ENCODE results near the gene ADH1C. TPM values are rescaled to one million over a fixed set of nuclear protein-coding genes. Genes with fewer than 3 reads are reported as not detected.

Gene ADH1C
- total RNA-seq (2021; ENCODE audit: unreplicated experiment) (not detected), Bru-seq, nascent RNA (not detected), BruChase-seq, experiment 1, labeled RNA remaining after a 2-hour chase (not detected), BruChase-seq, experiment 2, labeled RNA remaining after a 6-hour chase (not detected)
- not detected for polyA plus RNA-seq (2012; ENCODE audit: insufficient read length)
- long read RNA-seq, result 0 reads

DNA sequence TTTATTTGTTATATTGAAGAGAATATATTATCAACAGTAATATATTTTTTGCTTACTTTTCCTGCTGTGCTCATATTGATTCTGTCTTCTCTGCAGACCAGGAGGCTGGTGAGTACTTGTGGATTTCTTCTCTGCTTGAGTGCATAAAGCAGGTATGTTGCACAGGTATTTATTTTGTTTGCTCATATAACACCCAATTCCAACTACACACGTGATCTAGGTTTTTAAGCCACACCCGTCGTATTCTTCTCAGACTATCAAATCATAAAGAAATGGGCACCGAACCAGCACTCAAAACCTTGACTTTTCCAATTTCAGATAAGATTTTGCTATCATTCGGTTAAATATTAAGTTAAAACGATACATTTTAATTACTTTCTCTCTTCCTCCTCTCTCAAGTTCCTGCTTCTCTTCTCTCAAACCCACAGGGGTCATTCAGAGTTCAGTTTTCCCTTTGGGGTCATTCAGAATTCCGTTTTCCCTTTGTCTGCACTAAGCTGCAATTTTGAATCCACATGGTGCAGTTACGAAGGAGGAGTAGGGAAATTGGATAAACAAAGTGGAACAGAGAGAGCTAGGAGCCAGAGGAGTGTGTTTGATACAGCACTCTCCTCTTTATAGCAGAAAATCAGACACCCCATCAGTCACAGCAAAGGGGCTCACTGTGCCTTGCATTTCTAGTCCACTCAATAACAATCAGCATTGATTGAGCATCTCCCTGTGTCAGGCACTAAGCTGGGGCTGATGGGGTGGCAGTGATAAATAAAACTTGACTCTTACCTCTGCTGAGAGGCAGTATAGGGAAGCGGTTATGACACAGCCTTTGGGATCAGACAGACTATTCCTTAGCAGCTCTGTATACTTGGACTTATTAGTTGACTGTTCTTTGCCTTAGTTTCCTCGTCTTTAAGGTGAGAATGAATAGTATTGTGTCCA is at the start of gene ADH1C:
Gene ADH1C, minus strand, starts transcription at position 145 of the 936 bp plus-strand sequence. Its CDS starts 71 bp downstream, at position 74.
- Histone ChIP-seq H3K36me3 (ENCODE audit: control insufficient read depth, insufficient read depth, low read length) (no peaks in the 10 kb centered on the region), H3K9me3 (ENCODE audit: control insufficient read depth, insufficient read depth, low read depth, low read length) (no peaks in the 10 kb centered on the region), H3K4me3 (ENCODE audit: low read depth in 2 of 2, low read length in 2 of 2) (no peak within 1 kb of the TSS), H3K4me1 (ENCODE audit: control insufficient read depth, insufficient read depth, low read length) (no peaks in the 10 kb centered on the region), H3K27ac (ENCODE audit: low read length) (no peak within 1 kb of the TSS), H3K27me3 (ENCODE audit: control insufficient read depth, insufficient read depth, low read length) (no peaks in the 10 kb centered on the region)
- ATAC-seq, result no peak
- no TSS peak for BruUV-seq (replicated peaks)
- CTCF ChIA-PET, result no interaction called here
- intact Hi-C loops (cut with micrococcal nuclease; ENCODE audit: unreplicated experiment), result no loop called here
- no peak for DNase-seq (ENCODE audit: low read depth, low spot score)
- POLR2A ChIA-PET, result no interaction called here
- in situ Hi-C loops (cut with HindIII; ENCODE audit: low pct_unique_long_range_greater_than_20kb, low sequenced_read_pairs), result no loop called here
- TF ChIP-seq POLR2AphosphoS5 (IDR thresholded peaks at IDR 0.05; ENCODE audit: low read depth, low read length), result no peak
- TF ChIP-seq SIN3A (IDR thresholded peaks at IDR 0.05; ENCODE audit: borderline replicate concordance, insufficient read depth, low read depth, low read length), result no peak
- TF ChIP-seq, protein P1, sequence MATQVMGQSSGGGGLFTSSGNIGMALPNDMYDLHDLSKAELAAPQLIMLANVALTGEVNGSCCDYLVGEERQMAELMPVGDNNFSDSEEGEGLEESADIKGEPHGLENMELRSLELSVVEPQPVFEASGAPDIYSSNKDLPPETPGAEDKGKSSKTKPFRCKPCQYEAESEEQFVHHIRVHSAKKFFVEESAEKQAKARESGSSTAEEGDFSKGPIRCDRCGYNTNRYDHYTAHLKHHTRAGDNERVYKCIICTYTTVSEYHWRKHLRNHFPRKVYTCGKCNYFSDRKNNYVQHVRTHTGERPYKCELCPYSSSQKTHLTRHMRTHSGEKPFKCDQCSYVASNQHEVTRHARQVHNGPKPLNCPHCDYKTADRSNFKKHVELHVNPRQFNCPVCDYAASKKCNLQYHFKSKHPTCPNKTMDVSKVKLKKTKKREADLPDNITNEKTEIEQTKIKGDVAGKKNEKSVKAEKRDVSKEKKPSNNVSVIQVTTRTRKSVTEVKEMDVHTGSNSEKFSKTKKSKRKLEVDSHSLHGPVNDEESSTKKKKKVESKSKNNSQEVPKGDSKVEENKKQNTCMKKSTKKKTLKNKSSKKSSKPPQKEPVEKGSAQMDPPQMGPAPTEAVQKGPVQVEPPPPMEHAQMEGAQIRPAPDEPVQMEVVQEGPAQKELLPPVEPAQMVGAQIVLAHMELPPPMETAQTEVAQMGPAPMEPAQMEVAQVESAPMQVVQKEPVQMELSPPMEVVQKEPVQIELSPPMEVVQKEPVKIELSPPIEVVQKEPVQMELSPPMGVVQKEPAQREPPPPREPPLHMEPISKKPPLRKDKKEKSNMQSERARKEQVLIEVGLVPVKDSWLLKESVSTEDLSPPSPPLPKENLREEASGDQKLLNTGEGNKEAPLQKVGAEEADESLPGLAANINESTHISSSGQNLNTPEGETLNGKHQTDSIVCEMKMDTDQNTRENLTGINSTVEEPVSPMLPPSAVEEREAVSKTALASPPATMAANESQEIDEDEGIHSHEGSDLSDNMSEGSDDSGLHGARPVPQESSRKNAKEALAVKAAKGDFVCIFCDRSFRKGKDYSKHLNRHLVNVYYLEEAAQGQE (IDR thresholded peaks at IDR 0.05; ENCODE audit: insufficient read depth in 1 of 2, low read depth in 2 of 2, low read length in 1 of 2), result no peak
- TF ChIP-seq, protein P2, sequence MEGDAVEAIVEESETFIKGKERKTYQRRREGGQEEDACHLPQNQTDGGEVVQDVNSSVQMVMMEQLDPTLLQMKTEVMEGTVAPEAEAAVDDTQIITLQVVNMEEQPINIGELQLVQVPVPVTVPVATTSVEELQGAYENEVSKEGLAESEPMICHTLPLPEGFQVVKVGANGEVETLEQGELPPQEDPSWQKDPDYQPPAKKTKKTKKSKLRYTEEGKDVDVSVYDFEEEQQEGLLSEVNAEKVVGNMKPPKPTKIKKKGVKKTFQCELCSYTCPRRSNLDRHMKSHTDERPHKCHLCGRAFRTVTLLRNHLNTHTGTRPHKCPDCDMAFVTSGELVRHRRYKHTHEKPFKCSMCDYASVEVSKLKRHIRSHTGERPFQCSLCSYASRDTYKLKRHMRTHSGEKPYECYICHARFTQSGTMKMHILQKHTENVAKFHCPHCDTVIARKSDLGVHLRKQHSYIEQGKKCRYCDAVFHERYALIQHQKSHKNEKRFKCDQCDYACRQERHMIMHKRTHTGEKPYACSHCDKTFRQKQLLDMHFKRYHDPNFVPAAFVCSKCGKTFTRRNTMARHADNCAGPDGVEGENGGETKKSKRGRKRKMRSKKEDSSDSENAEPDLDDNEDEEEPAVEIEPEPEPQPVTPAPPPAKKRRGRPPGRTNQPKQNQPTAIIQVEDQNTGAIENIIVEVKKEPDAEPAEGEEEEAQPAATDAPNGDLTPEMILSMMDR (IDR thresholded peaks at IDR 0.05), result no peak
- TF ChIP-seq TCF7L2 (IDR thresholded peaks at IDR 0.05; ENCODE audit: low read depth, low read length), result no peak

DNA sequence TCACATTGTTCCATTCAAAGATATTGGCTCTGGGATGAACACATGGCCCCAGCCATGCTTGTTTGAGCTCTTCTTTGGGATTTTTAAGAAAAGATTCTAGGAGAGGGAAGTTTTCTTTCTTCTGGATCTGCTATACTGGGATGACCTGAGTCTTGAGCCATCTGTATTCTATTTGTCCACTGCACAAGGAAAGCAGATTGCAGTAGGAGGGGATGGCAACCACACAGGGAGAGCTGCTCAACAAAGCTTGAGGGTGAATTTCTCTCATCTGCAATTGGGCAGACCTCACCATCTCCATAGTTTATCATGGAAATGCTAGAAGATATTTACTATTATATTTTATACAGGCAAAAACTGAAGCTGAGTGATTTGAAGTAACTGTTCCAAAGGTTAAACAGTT is 48.3 kb upstream of the ADH1C start:
- no peak for TF ChIP-seq SIN3A (IDR thresholded peaks at IDR 0.05; ENCODE audit: borderline replicate concordance, insufficient read depth, low read depth, low read length)
- TF ChIP-seq POLR2AphosphoS5 (IDR thresholded peaks at IDR 0.05; ENCODE audit: low read depth, low read length), result no peak
- no peak for TF ChIP-seq TCF7L2 (IDR thresholded peaks at IDR 0.05; ENCODE audit: low read depth, low read length)
- TF ChIP-seq, protein P2 (IDR thresholded peaks at IDR 0.05), result no peak
- TF ChIP-seq, protein P1 (IDR thresholded peaks at IDR 0.05; ENCODE audit: insufficient read depth in 1 of 2, low read depth in 2 of 2, low read length in 1 of 2), result no peak
- intact Hi-C loops (cut with micrococcal nuclease; ENCODE audit: unreplicated experiment) (no loop called here), in situ Hi-C loops (cut with HindIII; ENCODE audit: low pct_unique_long_range_greater_than_20kb, low sequenced_read_pairs) (no loop called here)
- Histone ChIP-seq H3K4me3 (ENCODE audit: low read depth in 2 of 2, low read length in 2 of 2) (no peak overlapping the region), H3K4me1 (ENCODE audit: control insufficient read depth, insufficient read depth, low read length) (no peaks in the 10 kb centered on the region), H3K27me3 (ENCODE audit: control insufficient read depth, insufficient read depth, low read length) (no peaks in the 10 kb centered on the region), H3K9me3 (ENCODE audit: control insufficient read depth, insufficient read depth, low read depth, low read length) (no peaks in the 10 kb centered on the region), H3K27ac (ENCODE audit: low read length) (no peak overlapping the region), H3K36me3 (ENCODE audit: control insufficient read depth, insufficient read depth, low read length) (no peaks in the 10 kb centered on the region)
- no peak for ATAC-seq
- BruUV-seq (replicated peaks), result no TSS peak
- ChIA-PET CTCF (no interaction called here), POLR2A (no interaction called here)
- DNase-seq (ENCODE audit: low read depth, low spot score), result no peak
